IMR-90 (cell line): ENCODE measurements around the gene PROSER2. TPM values are rescaled to one million over a fixed set of nuclear protein-coding genes. Genes with fewer than 3 reads are reported as not detected.

ENCODE experiments used
- ATAC-seq: fragments of 200-7000 bp; cut with Tn5 transposase; 2 replicates; pipeline ENCODE4 v1.9.1; 2020; ENCODE audit warnings: low read depth, mild to moderate bottlenecking, moderate library complexity
- BruUV-seq: library from RNA; stranded (reverse); fragments of 400-500 nt; replicated peaks from 2 replicates; lab custom pipeline; 2021; lab: Mats Ljungman, UMichigan
- CTCF ChIA-PET: fragments of 300-600 bp; formaldehyde crosslinking; extraction: SDS; loops from one replicate; lab custom pipeline; 2021; ENCODE audit warnings: antibody characterized with exemption; lab: Yijun Ruan, JAX
- POLR2A ChIA-PET: fragments of 300-600 bp; sonication (Branson Sonifier 250); formaldehyde crosslinking; loops from one replicate; lab custom pipeline; 2022; ENCODE audit warnings: antibody characterized with exemption; ENCODE audit not compliant: unreplicated experiment; lab: Charles Lee
- DNase-seq: peaks from one replicate; pipeline ENCODE4 v3.0.0; 2013
- H2AFZ ChIP-seq: replicated peaks from 2 replicates; pipeline ENCODE3; 2013; ENCODE audit warnings: low read length, mild to moderate bottlenecking; ENCODE audit not compliant: poor library complexity
- H2AK5ac ChIP-seq: 2 replicates; pipeline ENCODE4 v1.6.1; 2013; ENCODE audit warnings: low read depth, low read length, inconsistent platforms
- H2AK9ac ChIP-seq: replicated peaks from 2 replicates; pipeline ENCODE3; 2013; ENCODE audit warnings: mild to moderate bottlenecking, low read depth, low read length, moderate library complexity; ENCODE audit not compliant: poor library complexity
- H2BK120ac ChIP-seq: 2 replicates; pipeline ENCODE4 v1.6.1; 2013; ENCODE audit warnings: low read depth, low read length, inconsistent platforms
- H2BK15ac ChIP-seq: 3 replicates; pipeline ENCODE4 v1.6.1; 2013; ENCODE audit warnings: low read depth, low read length, inconsistent platforms
- H2BK20ac ChIP-seq: 2 replicates; pipeline ENCODE4 v1.6.1; 2013; ENCODE audit warnings: low read depth, mild to moderate bottlenecking, inconsistent platforms, low read length, moderate library complexity
- H2BK5ac ChIP-seq: 2 replicates; pipeline ENCODE4 v1.6.1; 2013; ENCODE audit warnings: mild to moderate bottlenecking, low read depth, low read length, inconsistent platforms; ENCODE audit not compliant: poor library complexity, severe bottlenecking
- H3K14ac ChIP-seq: replicated peaks from 2 replicates; pipeline ENCODE4 v1.6.1; 2013; ENCODE audit warnings: low read depth, low read length, inconsistent platforms
- H3K18ac ChIP-seq: 2 replicates; pipeline ENCODE4 v1.6.1; 2013; ENCODE audit warnings: low read depth, low read length, control low read depth
- H3K23ac ChIP-seq: 2 replicates; pipeline ENCODE4 v1.6.1; 2013; ENCODE audit warnings: low read depth, low read length, inconsistent platforms
- H3K27ac ChIP-seq: 2 replicates; pipeline ENCODE4 v1.5.1; 2013; ENCODE audit warnings: mild to moderate bottlenecking, control low read depth, low read length; ENCODE audit not compliant: insufficient read depth
- H3K27me3 ChIP-seq: 2 replicates; pipeline ENCODE4 v1.6.1; 2013; ENCODE audit warnings: low read length; ENCODE audit not compliant: control insufficient read depth, insufficient read depth
- H3K36me3 ChIP-seq: 2 replicates; pipeline ENCODE4 v1.6.1; 2013; ENCODE audit warnings: low read length, mixed read lengths; ENCODE audit not compliant: control insufficient read depth, insufficient read depth
- H3K4ac ChIP-seq: 2 replicates; pipeline ENCODE4 v1.6.1; 2013; ENCODE audit warnings: low read depth, low read length, inconsistent platforms
- H3K4me1 ChIP-seq: 2 replicates; pipeline ENCODE4 v1.6.1; 2013; ENCODE audit warnings: low read length, mixed read lengths; ENCODE audit not compliant: control insufficient read depth, insufficient read depth
- H3K4me2 ChIP-seq: 2 replicates; pipeline ENCODE4 v1.6.1; 2013; ENCODE audit warnings: low read depth, mild to moderate bottlenecking, control low read depth, low read length, moderate library complexity
- H3K4me3 ChIP-seq: 2 replicates; pipeline ENCODE4 v1.5.1; 2013; ENCODE audit warnings: low read depth, mild to moderate bottlenecking, control low read depth, low read length, moderate library complexity; ENCODE audit not compliant: insufficient read depth
- H3K56ac ChIP-seq: 2 replicates; pipeline ENCODE4 v1.6.1; 2013; ENCODE audit warnings: low read length, inconsistent platforms; ENCODE audit not compliant: insufficient read depth; ENCODE audit errors: extremely low read depth
- H3K79me1 ChIP-seq, 2 experiments: 2 replicates each; pipeline ENCODE4 v1.6.1; 2013; ENCODE audit warnings: low read length in 2 of 2, inconsistent platforms in 1 of 2, low read depth in 1 of 2
- H3K9ac ChIP-seq: 2 replicates; pipeline ENCODE4 v1.6.1; 2013; ENCODE audit warnings: low read depth, low read length, control low read depth
- H3K9me1 ChIP-seq: 2 replicates; pipeline ENCODE4 v1.6.1; 2013; ENCODE audit warnings: low read length, inconsistent platforms; ENCODE audit not compliant: insufficient read depth
- H3K9me3 ChIP-seq: 2 replicates; pipeline ENCODE4 v1.6.1; 2013; ENCODE audit warnings: low read length; ENCODE audit not compliant: control insufficient read depth, insufficient read depth
- H4K20me1 ChIP-seq: 2 replicates; pipeline ENCODE4 v1.6.1; 2013; ENCODE audit warnings: low read length, inconsistent platforms; ENCODE audit not compliant: insufficient read depth
- H4K5ac ChIP-seq: 2 replicates; pipeline ENCODE4 v1.6.1; 2013; ENCODE audit warnings: mild to moderate bottlenecking, low read depth, low read length, control low read depth
- H4K8ac ChIP-seq, 2 experiments: 2 replicates each; pipeline ENCODE4 v1.6.1; 2013; ENCODE audit warnings: low read depth in 2 of 2, low read length in 2 of 2, control low read depth in 1 of 2, inconsistent platforms in 1 of 2
- H4K91ac ChIP-seq: 2 replicates; pipeline ENCODE4 v1.6.1; 2013; ENCODE audit warnings: low read depth, low read length, inconsistent platforms; ENCODE audit not compliant: insufficient read depth
- BHLHE40 ChIP-seq: fragments of 150-350 bp; IDR thresholded peaks from 2 replicates; pipeline ENCODE4 v1.6.1; 2016; ENCODE audit warnings: mild to moderate bottlenecking, low read depth, low read length
- CHD1 ChIP-seq: IDR thresholded peaks from 2 replicates; pipeline ENCODE4 v1.6.1; 2012; ENCODE audit warnings: low read depth, low read length, improper control_type of control experiment
- CTCF ChIP-seq: conservative IDR thresholded peaks from 2 replicates; pipeline ENCODE4 v1.5.1; 2012; ENCODE audit warnings: mild to moderate bottlenecking, low read depth, low read length, improper control_type of control experiment
- POLR2A ChIP-seq: IDR thresholded peaks from 2 replicates; pipeline ENCODE4 v1.6.1; 2012; ENCODE audit warnings: mild to moderate bottlenecking, low read depth, low read length
- RCOR1 ChIP-seq: IDR thresholded peaks from 2 replicates; pipeline ENCODE4 v1.6.1; 2012; ENCODE audit warnings: mild to moderate bottlenecking, low read length, improper control_type of control experiment; ENCODE audit not compliant: insufficient replicate concordance
- RFX5 ChIP-seq: IDR thresholded peaks from 2 replicates; pipeline ENCODE4 v1.8.0; 2012; ENCODE audit warnings: low read depth, mild to moderate bottlenecking, low read length, moderate library complexity
- SMC3 ChIP-seq: fragments of 150-350 bp; IDR thresholded peaks from 2 replicates; pipeline ENCODE4 v1.6.1; 2016; ENCODE audit warnings: low read depth, mild to moderate bottlenecking, antibody characterized with exemption, low read length, moderate library complexity
- WGBS, 2 experiments: methylation state at CpG; one replicate each; pipeline versions ENCODE4 v1.1.5 to v1.1.7; 2013; ENCODE audit warnings: missing lambda C conversion rate in 2 of 2; ENCODE audit not compliant: insufficient read length in 1 of 2; ENCODE audit errors: extremely low coverage in 2 of 2; 5-methylcytosine and 5-hydroxymethylcytosine counted together
- dilution Hi-C: fragments of 300-500 bp; cut with HindIII; formaldehyde crosslinking; loops from one replicate; pipeline ENCODE4 v1.14.3; 2018; ENCODE audit warnings: low sequenced_read_pairs; ENCODE audit not compliant: unreplicated experiment
- in situ Hi-C: fragments of 300-500 bp; cut with MboI; formaldehyde crosslinking; loops from 3 replicates; pipeline ENCODE4 v1.14.3; 2019; ENCODE audit warnings: low sequenced_read_pairs, inconsistent platforms, mixed read lengths
- intact Hi-C: fragments of 100-400 bp; cut with micrococcal nuclease; formaldehyde crosslinking; loops from 2 replicates; pipeline ENCODE4 v1.10.0; 2022
- polyA plus RNA-seq, 3 experiments: library from polyadenylated mRNA; depleted of rRNA; stranded (reverse); fragments of >200 nt; gene quantifications; 2 replicates each; pipeline ENCODE4 v1.2.3, GENCODE V29; 2012; ENCODE audit warnings: low replicate concordance in 1 of 3
- total RNA-seq: library from RNA; depleted of rRNA; stranded (reverse); fragments of >200 nt; gene quantifications from 2 replicates; pipeline ENCODE4 v1.2.3, GENCODE V29; 2012

The PROSER2 gene
- total and polyA plus RNA-seq, 2 of the 4 experiments (the other 2 are of a cell fraction): 1.4 to 2.0 TPM

GRCh38 chr10:11901833-11902475 is 78.8 kb downstream of the PROSER2 start:
- Histone ChIP-seq H2AK5ac (no peak overlapping the region), H3K27ac (no peak overlapping the region), H4K91ac (no peak overlapping the region), H4K20me1 (no peaks in the 10 kb centered on the region), H2BK20ac (no peak overlapping the region), H3K9ac (no peak overlapping the region), H2BK5ac (no peak overlapping the region), H2BK120ac (no peak overlapping the region), H3K9me1 (peaks cover 10% of the 10 kb centered on the region; the same call in 1 of the 2 replicates), H3K27me3 (no peaks in the 10 kb centered on the region; the same call in 1 of the 2 replicates), H3K4me3 (no peak overlapping the region), H3K4ac (no peak overlapping the region), H3K18ac (no peak overlapping the region), H3K4me1 (peaks cover 3% of the 10 kb centered on the region; the same call in 1 of the 2 replicates), H3K9me3 (no peaks in the 10 kb centered on the region), H3K56ac (no peak overlapping the region), H4K8ac (no peak overlapping the region; a peak in 1 of 4 replicates), H3K14ac (no peak overlapping the region), H2AFZ (no peak overlapping the region), H3K79me1 (no peaks in the 10 kb centered on the region), H4K5ac (no peak overlapping the region), H3K4me2 (no peak overlapping the region), H2BK15ac (no peak overlapping the region), H2AK9ac (no peak overlapping the region), H3K36me3 (no peaks in the 10 kb centered on the region), H3K23ac (no peak overlapping the region)
- WGBS, 2 experiments: 56% methylated on average over 12 of the region's 23 CpGs; no CpG with 5 or more reads in 1 of the 2 experiments
- DNase-seq (peak; percentile 10), ATAC-seq (0 out of 2 replicates have a peak, but pooled peaks have one; percentile 14)
- intact Hi-C loops: no loop called here
- CTCF ChIA-PET: no interaction called here
- TF ChIP-seq CHD1: no peak
- no peak for TF ChIP-seq SMC3
- no peak for TF ChIP-seq RCOR1
- TF ChIP-seq BHLHE40: no peak
- TF ChIP-seq RFX5: no peak
- TF ChIP-seq CTCF: no peak
- no peak for TF ChIP-seq POLR2A
- POLR2A ChIA-PET: no interaction called here
- BruUV-seq: no TSS peak
- in situ Hi-C loops: no loop called here
- dilution Hi-C loops: no loop called here
